HG02943 (cell line): ENCODE results near the gene CITED2.
"Not testable (repeated sequence)": the region's sequence is repeated elsewhere in the genome, so short reads cannot be mapped to it uniquely, and the experiment has no call there.

Source experiments
- ATAC-seq: cut with Tn5 transposase; IDR thresholded peaks from one replicate; pipeline ENCODE4 v1.9.1; 2021; ENCODE audit warnings: mild to moderate bottlenecking, low read depth, moderate library complexity; ENCODE audit not compliant: unreplicated experiment

The CITED2 gene

DNA sequence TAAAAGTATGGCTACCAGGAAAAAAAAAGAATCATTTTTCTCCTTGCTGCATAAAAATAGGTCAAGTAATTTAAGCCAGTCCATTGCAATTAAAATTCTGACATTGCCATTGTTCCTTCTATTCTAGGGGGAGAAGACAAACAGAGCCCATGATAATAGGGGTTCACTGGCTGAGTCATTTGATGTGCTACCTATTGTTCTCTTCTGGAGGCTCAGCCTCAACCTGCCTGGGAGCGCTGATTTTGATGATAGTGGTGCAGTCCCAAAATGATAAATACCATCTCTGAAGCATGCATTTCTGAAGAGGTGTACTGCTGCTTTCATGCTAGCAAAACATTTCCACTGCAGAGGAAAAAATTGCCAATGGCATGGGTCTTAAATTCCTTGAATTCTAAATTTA, 5.8 kb downstream of the CITED2 start:
- ATAC-seq: no peak

GRCh38 chr6:139367810-139368351, 6.6 kb downstream of the CITED2 start:
- ATAC-seq: no peak

GRCh38 chr6:139364982-139365379, 9.5 kb downstream of the CITED2 start:
- ATAC-seq: no peak

- no peak for ATAC-seq
Observed at GRCh38 chr6:139364302-139364981, 10.0 kb downstream of the CITED2 start.

DNA sequence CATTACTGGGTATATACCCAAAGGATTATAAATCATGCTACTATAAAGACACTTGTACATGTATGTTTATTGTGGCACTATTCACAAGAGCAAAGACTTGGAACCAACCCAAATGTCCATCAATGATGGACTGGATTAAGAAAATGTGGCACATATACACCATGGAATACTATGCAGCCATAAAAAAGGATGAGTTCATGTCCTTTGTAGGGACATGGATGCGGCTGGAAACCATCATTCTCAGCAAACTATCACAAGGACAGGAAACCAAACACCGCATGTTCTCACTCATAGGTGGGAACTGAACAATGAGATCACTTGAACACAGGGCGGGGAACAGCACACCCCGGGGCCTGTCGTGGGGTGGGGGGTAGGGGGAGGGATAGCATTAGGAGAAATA, 10.7 kb downstream of the CITED2 start:
- not testable (repeated sequence) for ATAC-seq

DNA sequence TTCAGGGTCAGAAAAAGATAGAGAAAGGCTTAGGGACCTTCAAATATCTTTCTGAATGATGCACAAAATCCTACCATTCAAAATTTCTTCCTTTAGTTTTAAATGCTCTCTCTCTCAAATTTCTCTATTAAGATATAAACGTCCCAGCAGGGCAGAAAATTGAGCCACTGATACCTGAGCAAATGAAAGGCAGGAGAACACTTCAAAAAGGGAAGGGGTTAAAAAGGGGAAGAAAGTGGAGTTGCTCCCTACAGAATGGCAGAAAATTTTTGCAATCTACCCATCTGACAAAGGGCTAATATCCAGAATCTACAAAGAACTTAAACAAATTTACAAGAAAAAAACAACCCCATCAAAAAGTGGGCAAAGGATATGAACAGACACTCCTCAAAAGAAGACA, 11.3 kb downstream of the CITED2 start:
- ATAC-seq: not testable (repeated sequence)

GRCh38 chr6:139361211-139361610, 13.2 kb downstream of the CITED2 start:
- no peak for ATAC-seq

DNA sequence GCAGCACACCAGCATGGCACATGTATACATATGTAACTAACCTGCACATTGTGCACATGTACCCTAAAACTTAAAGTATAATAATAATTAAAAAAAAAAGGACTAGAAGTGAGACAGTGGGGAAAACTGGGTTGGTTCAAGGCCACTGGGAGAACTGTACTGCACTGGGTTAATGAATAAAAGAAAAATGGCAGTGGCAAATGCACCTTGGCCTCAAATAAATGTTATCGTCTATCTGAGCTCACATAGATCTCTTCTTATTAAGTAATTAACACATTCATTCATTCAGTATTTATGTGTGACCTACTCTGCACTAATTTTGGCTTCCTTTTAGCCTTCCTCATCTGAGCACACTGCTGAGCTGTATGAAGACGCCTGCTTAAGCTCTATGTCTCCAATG, 17.5 kb downstream of the CITED2 start:
- ATAC-seq: no peak

DNA sequence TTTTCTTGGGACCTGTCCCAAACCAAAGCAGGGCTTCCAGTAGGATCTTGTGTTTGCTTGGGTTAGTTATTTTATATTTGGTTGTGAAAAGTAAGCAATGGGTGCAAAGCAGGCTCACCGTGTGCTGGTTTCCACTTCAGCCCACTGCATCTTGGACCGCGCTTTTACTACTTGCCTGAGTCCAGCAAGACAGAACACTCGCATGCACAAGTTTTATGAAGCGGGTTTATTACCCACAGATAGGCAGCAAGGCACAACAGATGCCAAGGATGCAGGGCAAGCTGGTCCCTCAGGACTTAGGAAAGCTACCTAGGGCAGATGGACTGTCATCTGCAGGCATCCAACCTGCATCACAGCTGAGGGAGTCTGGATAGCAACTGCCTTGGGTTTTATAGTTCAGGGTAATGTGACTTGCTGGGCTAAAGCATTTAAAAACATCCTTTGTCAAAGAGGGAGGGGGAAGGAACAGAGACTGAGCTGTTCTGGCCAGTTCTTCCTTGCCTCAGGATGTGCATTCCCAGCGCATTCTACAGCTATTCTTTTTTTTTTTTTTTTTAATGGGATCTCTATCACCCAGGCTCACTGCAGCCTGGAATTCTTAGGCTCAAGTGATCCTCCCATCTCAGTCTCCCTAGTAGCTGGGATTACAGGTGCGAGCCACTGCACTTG, 18.5 kb downstream of the CITED2 start:
- ATAC-seq: no peak

DNA sequence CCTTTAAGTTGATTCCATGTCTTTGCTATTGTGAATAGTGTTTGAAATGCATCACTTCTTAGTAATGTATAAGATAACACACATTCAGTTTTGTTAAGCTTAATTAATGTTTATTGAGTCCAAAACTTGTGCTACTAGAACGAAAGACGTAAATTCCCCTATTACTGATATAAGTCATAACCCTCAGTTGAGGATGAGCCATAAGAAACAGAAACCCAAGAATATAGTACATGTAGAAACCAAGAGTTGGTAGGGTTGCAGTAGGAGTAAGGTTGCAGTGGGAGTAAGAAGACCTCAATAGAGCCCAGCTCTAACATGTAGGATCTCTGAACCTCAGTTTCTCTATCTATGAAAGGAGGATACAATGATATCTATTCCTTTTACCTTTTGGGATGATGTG, 19.3 kb downstream of the CITED2 start:
- no peak for ATAC-seq

- no peak for ATAC-seq
Observed at GRCh38 chr6:139354189-139354588, 20.3 kb downstream of the CITED2 start.

GRCh38 chr6:139349464-139350020, 24.9 kb downstream of the CITED2 start:
- ATAC-seq: no peak

- no peak for ATAC-seq
Observed at GRCh38 chr6:139346392-139346791, 28.1 kb downstream of the CITED2 start.

DNA sequence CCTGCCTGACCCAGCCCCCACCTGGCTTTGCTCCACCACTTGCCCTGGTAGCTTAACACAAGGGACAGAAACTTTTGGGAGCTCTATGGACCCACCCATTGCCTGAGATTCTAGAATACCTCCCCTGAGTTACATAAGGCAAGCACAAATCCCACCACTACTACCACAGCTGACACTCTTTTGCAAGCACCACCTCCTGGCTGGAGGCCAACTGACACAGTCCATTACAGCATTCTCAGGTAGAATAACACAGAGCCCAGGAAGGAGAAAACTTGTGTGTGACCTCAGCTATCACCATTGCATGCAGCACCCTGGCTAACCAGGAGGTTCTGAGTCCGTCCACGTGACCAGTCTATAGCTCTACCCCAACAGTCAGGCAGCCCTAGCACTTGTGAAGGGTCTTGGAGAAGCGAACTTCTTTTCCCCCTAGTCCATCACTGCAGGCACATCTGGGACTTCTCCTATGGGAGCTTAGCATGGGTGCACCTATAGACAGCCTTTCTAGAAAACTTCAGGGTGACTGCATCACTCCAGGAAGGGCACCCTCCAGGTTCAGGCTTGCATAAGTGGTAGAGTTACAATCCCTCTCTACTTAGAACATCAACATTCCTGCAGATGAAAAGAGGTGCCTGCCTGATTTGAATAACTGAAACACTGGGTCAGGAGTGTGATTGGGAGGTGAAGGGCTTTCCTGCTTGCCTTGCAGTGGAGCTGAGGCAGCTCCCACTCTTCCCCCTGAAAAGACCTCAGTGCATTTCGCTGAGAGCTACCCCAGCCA, 30.1 kb downstream of the CITED2 start:
- no peak for ATAC-seq

GRCh38 chr6:139343052-139343750, 31.2 kb downstream of the CITED2 start:
- ATAC-seq: no peak

GRCh38 chr6:139341060-139341459, 33.4 kb downstream of the CITED2 start:
- ATAC-seq: no peak

GRCh38 chr6:139338795-139339194, 35.7 kb downstream of the CITED2 start:
- no peak for ATAC-seq

GRCh38 chr6:139337830-139338229, 36.6 kb downstream of the CITED2 start:
- no peak for ATAC-seq

DNA sequence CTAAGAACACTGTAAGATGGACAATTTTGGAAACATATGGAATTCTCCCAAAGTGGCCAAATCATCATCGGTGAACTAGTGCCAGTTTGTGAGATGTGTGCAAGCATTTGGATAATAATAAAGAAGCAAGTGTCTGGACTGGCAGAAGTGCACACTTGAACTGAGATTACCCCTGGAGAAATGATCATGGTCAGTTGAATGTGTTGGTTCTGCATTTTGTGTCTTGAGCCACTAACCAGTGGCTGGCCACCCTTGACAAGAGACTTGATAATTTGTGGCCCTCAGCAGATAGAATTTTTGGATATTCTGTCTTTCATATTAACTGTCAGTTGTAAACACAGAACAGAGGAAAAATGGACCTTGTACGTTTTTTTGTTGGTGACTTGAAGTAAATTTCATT, 37.4 kb downstream of the CITED2 start:
- ATAC-seq: no peak

GRCh38 chr6:139336488-139336887, 38.0 kb downstream of the CITED2 start:
- no peak for ATAC-seq
